RPMI7951 (cell line): Measurements from ENCODE around the gene CNTN5. TPM values are rescaled to one million over a fixed set of nuclear protein-coding genes. Genes with fewer than 3 reads are reported as not detected.

Experiments used
- DNase-seq: peaks from one replicate; pipeline ENCODE4 v3.0.0-alpha.2; 2012; ENCODE audit warnings: low read depth
- total RNA-seq: library from RNA; depleted of rRNA; stranded (reverse); fragments of >200 nt; shearing (Covaris generic); gene quantifications from 2 replicates; pipeline ENCODE4 v1.2.3, GENCODE V29; 2014

Gene CNTN5
- total RNA-seq, 1 experiment from 2014 or later = not detected

DNA sequence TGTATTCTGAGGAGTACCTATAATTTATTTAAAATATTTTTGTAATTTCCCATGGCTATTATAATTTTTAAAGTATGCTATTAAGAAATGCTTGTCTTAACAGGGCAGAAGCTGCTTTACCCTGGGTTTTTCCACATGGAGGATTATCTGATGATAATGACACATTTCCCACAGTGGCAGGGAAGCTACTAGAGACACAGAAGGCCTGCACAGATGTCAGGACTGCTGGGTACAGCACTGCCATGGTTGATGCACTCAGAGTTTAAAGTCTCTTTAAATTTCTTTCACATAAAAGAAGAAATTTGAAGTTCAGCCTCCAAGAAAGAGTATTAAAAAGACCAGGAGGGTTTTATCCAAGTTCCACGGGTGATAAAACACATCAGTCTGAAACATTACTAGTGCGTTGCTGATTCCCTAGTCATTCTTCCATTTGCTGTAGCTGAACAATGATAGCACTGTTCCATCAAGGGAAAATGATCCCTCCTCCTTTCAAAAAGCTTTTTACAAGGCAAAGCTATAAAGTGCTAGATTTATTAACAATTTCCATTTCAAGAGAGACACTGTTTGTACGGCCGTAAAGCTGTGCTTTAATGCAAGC lies 363.0 kb downstream of the CNTN5 start:
- peak; percentile 2 for DNase-seq

DNA sequence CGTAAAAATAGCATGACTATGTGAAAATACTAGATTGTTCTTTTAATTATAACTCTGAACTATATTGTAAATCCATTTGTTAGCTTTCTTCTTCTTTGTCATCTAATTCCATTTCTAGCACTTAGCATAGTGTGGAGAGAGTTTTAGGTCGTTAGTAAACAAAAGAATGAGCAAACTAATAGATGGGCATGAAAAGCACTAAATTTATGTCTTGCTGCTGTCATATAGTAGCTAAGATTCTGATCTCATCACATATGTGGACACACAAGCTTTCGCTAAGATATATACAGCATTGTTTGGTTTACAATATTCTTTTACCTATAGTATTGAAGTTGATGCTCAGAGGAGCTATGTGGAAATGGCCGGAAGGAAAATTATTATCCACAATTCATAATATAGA lies 370.5 kb downstream of the CNTN5 start:
- no peak for DNase-seq

DNA sequence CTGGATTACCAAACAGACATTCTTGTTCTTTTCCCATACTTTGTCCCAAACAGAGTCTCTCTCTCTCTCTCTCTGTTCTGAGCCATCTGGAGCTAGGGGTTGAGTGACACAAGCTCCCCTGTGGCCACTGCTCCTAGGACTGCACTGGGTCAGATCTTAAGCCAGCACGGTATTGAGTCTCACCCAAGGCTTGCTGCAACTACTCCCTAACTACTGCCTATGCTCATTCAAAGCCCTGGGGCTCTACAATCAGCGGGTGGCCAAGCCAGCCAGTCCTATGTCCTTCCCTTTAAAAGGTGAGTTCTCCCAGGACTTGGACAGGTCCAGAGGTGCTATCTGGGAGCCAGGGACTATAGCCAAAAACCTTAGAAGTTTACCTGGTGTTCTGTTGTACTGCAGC lies 385.6 kb downstream of the CNTN5 start:
- DNase-seq = peak; percentile 5

DNA sequence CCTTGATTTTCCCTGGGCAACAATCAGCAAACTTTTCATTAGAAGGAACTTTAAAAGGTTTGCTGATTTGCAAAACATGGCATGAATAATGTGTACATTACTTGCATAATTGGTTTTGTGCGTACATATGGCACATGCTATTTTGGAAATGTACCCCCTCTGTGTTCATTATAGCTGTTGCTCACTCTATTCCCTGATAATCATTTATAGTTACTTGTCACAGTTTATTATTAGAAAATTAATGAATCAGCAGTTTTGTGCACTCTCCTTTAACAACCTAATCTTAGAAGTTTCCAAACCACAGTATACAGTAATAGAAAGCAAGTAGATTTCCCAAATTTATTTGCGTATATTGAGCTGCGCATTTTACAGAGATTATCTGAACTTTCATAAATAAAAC lies 389.9 kb downstream of the CNTN5 start:
- DNase-seq = no peak

DNA sequence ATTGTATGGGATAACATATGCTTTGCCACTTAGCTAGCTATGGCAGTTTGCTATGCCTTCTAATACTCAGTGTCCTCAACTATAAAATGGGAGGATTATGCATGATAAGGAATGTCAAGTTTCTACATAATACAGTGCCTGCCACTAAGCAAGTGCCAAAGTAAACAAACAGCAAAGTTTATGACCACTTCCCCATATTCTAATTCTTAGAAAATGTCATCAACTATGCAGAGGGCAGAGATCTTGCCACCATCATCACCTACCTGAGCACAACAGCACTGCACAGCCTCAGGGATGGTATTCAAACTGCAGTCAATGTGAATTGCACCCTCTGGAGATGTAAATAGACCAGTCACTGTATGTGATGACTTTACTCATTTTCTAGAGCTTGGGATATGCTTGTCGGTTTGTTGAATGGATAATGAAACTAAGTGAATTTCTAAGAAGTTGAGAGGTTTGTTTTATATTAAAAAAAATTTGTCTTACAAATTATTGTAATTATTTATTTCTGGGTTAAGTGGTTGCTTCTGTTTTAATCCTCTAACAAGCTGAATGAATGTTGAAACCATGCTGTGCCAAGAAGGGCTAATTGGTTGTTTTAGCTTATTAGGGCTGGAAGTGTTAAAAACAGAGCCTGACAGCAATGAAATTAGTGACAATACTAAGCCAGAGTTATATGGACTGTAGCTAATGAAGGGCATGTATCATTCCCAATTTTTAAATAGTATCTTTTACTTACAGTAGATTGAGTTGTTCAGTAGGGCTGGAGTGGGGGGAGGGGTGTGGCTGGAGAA lies 398.4 kb downstream of the CNTN5 start:
- no peak for DNase-seq

DNA sequence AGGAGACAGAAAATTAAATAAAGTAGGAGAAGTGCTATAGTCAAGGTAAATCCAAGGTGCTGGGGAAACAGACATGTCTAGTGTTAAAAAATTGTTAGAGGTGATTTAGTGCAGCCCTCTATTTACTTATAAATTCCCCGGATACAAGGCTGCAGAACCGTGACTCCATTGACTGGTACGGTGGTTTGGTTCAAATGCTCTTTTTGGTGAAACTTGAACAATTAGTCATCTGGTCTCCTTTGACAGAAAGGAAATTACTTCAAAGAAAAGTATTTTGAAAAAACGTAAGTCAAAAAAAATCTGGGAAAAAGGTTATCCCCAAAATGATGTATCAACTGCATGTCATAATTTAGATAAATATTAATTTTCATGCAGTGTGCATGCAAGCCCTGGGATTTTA lies 399.2 kb downstream of the CNTN5 start:
- no peak for DNase-seq

DNA sequence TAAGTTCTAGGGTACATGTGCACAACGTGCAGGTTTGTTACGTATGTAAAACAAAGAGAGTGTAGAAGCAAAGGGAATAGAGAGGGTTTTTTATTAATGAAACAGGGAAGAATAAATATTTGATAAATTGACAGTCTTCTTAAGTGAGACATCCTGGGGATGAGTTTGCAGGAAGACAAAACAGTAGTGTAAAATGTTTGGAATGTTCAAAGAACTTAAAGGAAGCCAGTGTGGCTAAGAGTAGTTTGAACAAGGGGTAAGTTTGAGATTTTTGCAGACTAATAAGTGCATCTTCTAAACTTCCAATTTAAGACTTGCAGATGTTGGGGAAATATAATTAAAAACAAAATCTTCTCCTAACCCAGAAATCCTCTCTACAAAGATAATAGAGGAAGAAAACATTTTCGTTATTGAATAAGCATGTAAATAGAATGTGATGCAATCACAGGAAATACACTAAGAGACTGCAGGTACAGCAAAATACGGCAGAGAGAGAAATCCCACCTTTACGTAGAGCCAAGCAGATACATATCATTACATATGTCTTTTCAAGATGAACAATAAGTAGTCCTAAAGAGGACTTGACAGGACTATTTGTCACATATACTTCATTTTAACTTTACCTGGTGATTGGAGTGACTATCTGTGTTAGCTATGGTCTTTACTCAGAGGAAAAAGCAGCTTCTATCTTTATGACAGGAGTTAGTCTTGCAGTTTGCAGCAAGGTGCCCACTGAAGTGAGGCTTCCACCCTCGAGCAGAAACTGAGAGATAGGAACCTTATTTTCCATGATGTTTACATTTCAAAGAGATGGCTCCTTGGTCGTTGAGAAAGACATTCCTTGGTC lies 402.1 kb downstream of the CNTN5 start:
- no peak for DNase-seq

DNA sequence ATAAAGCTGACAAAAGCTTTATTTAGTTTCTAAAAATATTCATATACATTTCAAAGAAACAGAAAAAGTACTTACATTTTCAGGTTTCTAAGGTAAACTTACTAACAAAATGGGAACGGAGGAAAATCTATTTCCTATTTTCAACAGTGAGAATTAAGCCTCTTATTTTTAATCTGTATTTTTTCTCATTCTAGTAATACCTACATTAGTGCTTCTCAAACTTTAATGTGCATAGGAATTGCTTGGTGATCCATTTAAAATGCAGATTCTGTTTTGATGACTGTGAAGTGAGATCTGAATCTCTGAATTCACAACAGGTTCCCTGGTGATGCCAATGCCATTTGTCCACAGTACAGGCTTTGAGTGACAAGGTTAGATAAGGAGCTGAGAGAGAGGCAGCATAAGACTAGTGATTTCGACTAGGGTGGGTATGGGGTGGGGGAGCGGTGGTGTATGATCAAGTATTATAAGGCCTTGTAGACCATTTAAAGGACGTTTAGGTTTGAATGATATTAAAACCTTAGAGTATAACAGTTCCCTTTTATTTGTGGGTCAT lies 402.8 kb downstream of the CNTN5 start:
- no peak for DNase-seq

DNA sequence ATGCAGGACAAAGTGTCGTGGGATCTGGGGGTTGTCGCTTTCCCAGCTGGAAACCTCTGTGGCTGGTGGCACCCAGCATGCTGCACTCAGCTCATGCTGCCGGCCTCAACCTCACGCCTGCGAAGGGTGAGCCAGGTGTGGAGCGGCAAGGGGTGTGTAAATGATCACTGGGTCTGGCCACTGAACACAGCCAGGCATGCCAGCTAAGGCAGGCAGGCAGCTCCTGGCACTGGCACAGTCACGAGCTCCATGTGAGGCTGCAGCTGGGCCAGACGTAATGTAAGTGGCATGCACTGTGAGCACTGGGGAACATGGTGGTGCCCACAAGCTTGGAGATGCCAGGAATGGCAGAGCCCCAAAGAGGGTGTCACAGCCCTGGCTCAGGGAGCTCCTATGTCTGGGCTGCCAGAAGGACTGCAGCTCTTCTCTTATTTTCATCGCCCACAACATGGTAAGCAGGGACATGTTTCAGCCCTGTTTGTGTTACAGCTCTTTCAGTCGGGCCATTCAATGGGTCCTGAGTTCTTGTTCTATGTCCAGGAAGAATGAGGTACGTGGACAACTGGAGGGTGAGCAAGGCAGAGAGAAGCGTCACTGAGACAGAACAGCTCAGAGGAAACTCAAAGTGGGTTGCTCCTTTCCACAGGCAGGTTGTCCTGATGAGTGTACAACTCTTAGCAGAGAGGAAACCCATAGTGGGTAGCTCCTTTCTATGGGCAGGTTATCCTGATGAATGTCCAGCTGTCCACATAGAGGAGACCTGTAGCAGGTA lies 403.8 kb downstream of the CNTN5 start:
- no peak for DNase-seq

DNA sequence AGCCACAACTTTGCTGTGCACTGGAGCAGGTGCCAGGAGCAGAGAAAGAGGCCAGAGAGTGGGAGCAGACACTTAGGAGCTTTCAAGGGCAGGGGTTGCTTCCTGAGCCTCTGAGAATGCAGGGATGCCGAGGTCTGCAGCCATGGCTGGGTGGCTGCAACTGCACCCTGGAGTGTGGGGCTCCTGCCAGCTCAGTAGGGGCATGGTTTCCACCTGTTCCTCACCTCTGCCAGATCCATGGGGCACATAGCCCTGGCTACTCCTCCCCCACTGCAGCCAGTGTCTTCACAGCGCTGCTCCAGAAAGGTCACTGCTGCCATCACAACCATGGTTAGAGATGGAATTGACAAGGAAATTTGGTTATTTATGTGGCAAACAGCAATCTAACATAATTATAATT lies 404.8 kb downstream of the CNTN5 start:
- DNase-seq = no peak

DNA sequence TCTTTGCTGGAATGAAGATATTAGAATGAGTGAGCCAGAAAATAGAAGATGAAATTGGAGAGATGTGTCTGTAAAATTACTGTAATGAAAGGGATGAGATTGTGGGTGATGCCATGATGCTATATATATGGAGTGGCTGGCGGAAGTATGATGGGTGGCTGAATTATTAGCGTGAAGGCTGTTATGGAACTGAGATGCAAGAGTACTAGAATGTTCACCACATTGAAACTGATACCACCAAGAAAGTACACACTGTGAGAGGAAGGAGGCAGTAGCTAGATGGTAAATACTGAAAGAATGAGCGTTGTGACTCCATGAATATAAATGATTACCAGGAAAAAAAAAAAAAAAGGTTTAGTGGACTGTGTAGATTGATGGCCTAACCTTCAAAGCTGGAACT lies 411.9 kb downstream of the CNTN5 start:
- no peak for DNase-seq

DNA sequence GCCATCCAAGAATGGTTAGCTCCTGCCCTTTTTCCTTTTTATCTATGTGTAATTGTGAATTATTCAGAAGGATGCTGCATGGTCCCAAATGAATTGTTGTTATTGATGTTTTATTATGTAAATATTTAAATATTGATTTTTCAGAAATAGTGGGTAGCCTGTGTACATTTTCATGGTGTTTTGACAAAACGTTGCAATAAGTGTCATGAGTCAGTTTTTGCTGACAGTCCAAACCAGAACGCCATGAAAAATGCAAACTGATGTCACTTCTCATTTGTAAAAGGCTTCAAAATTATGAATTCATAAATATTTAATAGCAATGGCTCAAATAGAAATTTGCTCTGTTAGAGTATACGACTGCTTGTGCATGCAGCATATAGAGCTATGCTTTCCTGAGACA lies 422.5 kb downstream of the CNTN5 start:
- no peak for DNase-seq

DNA sequence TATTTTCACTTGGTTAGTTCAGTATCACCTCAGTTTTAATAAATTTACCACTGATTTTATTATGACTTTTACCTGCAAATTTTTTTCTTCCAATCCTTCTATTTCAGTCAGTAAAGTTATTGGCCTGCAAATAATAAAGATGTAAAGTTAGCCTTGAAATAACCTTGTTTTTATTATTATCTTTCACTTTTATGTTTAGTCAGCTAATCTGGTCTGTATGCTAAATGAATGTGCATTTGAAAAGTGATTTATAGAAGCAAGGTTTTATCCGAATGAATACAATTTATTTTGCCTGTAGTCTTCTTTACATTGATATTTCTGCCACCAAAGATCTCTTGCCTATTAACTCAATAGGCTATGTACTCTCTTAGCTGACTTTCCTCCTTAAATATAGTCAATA lies 425.7 kb downstream of the CNTN5 start:
- no peak for DNase-seq

DNA sequence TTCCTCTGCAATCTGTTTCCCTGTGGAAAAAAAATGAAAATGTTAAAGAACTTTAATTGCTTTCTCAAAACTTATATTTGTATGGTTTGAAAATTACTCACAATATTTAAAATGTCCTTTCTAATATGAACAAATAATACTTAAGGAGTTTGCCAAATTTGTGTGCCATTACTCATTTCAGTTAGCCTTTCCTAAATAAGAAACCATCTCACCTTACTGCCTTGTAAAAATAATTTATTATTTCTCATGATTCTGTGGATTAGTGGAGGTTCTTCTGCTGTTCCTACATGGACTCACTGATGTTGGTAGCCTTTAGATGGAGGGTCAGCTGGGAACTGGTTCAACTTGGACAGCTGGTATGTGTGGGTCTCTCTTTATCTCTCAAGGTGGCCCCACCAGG lies 428.6 kb downstream of the CNTN5 start:
- DNase-seq = no peak

DNA sequence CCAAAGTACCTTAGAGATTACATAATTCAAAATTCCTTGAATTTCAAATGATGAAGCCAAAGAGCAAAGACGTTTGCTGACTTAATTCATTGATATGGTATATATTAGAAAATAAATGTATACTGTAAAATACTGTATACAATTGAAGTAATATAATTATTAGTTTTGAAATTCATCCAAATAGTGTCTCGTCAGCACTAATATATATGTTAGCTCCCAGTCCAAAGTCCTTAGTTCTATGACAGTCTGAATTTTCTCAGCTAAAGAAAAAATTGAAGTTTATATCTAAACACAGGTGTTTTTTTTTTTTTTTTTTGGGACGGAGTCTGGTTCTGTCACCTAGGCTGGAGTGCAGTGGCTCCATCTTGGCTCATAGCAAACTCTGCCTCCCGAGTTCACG lies 431.3 kb downstream of the CNTN5 start:
- DNase-seq = no peak

DNA sequence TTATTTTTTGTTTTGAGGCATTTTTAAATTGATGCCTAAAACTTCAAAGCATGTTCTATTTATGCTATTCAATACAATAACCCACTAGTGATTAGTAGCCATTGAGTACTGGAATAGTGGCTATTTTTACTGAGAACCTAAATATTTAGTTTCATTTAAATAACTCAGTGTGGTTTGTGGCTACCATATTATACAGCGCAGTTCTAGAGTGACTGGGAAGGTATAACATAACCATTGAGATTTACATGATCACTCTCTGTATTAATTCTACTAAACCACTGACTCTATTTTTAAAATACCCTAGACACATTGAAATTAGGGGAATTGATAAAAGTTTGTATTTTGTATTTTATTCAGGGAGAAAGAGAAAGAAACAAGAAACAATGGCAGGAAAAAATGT lies 441.2 kb downstream of the CNTN5 start:
- no peak for DNase-seq

DNA sequence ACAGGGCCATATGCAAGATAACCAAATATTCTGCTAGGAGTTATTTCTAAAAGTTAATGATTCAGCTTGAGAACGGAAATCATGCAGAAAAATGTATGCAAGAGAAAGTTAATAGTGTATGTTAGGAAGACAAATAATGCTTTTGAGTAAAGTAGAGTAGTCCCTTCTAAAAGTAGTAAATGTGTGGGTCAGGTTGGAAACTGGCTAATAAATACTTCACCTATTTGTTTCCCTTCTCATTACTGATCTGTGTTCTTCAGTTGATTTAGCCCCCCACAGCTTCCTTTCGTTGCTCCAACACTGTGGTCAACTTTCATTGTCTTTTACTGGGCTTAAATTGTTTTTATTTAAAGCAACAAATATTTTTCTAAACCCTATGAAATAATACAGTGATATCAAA lies 444.2 kb downstream of the CNTN5 start:
- DNase-seq = no peak

DNA sequence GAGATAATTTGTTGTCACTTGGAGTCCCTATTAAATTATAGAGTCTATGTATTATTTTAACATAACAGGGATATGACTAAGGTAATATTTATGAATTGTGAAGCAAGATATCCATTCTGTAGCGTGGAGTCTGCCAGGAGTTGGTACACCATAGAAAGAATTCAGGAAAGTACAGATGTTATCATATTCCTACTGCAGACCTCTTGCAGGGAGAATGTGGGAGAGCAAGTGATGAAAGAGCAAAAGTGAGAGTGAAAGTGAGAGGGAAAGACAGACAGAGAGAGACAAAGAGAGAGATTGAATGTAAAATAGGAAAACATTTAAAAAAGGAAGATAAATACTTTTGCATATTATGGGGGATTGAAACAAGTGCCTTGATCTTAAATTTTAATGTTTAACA lies 468.8 kb downstream of the CNTN5 start:
- no peak for DNase-seq

DNA sequence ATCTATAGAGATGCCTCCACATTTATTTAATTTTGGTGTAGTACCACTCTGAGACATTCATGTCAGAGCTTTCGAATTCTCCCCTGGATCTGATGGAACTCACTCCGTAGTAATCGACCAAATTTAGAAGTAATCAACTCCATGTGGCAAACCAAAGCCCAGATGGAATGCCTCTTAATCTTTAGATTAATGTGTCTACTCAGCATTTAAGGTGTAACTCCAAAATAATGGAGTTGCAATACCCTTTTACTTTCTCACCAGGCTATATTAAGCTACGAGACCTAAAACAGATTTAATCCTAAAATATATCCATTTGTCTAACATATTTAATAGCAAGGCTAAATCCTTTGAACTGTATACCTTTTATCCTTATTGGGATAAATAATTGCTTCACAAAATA lies 473.3 kb downstream of the CNTN5 start:
- DNase-seq = no peak

DNA sequence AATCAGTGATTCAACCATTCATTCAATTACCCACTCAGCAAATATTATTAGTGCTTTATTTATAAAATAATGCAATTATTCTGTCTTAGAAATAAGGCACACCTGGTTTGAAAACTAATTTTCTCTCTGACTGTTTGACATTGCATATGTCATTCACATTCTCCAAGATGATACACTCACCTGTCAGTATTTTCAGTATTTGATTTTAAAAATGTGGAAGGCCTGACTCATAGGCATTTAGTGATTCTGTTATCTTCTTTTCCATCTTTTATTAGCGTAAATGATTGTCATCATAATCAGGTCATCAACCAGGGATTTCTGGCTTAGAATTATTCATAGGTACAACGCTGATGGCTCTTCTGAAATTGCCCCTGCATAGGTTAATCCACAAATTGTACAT lies 480.9 kb downstream of the CNTN5 start:
- no peak for DNase-seq

DNA sequence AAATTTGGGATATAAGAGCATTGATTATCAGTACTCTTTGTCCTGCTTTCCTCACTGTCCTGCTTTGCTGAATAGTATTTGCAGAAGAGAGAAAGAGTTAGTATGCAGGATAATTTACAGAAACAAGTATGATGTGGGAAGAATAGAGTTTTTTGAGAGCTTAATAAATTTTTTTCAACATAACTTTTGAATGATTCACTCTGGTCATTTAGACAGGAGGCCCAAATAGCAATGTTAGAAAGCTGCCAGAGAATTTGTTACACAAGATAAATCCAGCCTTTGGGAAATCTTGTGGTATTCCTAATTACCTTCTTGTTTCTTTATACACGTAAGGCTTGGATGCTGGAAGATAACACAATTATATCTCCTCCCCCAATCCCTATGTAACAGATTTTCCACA lies 484.6 kb downstream of the CNTN5 start:
- DNase-seq = peak; percentile 40

DNA sequence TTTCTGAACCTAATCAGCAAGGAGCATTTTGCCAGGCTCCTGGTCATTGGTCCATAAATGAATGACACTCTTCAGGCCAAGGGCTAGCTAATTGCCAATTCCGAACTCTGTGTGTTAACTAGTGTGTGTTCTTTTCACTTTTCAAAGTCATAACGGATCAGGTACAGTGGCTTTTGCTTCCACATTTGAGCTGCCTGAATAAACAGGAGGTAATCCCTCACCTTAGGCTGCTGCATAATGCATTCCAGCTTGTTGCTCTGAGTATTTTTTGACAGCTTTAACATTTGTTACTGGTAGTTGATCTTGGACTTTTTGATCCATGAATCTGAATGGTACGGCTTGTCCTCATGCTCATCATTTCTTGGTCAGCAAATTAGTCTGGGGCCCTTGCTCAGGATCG lies 485.1 kb downstream of the CNTN5 start:
- DNase-seq = no peak
